Forelimb muscle (tissue), 1 donor: Measurements from ENCODE around the gene A2M. TPM values are rescaled to one million over a fixed set of nuclear protein-coding genes. Genes with fewer than 3 reads are reported as not detected.

Experiments used
- DNase-seq: peaks from one replicate; pipeline ENCODE4 v3.0.0-alpha.2; 2013; ENCODE audit warnings: low read depth
- polyA plus RNA-seq: library from polyadenylated mRNA; unstranded; fragments of 120-200 nt; gene quantifications from one replicate; pipeline ENCODE4 v1.2.1, GENCODE V29; 2013; ENCODE audit not compliant: insufficient read length

Gene A2M
- polyA plus RNA-seq, 1 donor = 231 TPM

DNA sequence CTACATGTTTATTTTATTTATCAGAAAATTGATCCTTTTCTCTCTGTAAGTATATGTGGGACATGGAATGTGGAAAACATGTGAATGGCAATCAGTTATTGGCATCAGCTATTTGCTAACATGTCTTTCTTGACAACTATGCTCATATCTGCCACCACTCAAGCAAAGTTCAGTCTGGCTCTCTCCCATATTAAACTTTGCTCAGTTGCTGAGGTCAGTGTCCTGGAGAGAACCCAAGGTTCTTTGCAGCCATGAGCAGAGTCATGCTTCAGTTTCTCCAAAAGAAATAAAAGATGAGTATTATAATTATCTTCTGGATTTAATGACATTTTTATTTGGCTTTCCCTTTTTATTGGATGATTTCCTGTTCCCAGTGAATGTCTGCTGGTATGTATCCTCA, 42.6 kb downstream of the A2M start:
- no peak for DNase-seq

DNA sequence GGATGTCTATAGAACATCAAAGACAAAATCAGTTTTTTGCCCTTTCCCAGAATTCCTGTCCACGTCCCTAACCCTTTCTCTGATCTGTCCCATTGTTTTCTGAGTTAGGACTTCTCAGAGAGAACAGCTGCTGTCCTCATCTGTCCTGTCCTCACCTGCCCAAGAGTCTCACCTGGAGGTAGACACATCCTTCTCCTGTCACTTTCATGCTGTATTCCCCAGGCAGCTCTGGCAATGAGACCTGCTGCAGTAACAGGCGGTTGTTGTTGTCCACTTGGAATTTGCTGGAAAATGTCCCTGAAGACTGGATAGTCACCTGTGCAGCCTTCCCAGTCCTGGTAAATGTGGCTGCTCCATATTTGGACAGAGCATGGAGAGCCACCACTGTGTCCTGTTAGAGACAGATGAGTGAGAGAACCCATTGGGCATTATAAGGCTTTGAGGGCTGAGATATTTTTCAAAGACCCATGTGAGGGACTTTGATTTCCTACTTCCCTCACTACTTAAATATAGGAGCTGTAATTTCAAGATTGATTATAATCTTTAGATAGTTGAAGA, 43.2 kb downstream of the A2M start:
- DNase-seq = no peak

GRCh38 chr12:9071969-9072368, 43.8 kb downstream of the A2M start:
- no peak for DNase-seq

- DNase-seq = no peak
Observed at GRCh38 chr12:9071518-9071917, 44.2 kb downstream of the A2M start.

DNA sequence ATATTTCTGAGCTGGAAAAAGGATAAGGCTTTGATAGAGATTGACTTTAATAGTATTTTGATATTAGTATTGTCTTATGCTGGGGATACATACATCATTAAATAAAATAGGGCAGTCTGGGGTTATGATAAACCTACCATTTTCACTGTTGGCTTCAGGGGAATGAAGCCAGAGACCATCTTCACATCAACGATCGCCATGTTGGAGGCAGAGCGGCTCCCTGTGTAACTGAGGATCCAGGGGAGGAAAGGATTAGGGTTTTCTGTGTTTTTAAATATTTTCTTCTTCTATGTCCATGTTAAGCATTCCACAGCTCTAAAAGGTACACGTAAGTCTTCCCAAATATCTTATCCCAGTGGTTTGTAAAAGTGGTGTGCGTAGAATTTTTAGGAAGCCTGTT, 45.4 kb downstream of the A2M start:
- no peak for DNase-seq

DNA sequence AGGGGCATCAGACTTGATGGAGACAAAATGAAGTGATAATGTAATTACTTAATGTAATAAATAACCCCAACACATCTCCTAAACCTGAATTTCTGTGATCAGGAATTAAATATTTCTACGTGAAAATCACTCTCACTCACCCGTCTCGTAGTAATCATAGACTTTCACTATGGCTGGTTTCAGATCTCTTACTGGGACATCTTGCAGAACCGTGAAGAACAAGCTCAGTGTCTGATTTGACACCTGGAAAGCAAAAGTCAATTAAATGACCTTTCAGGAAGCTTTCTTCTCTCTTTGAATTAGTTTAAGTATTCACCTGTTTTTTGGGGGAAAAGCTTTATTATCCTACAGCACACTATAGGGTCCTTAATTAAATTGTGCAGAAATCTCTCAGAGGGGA, 47.1 kb downstream of the A2M start:
- no peak for DNase-seq

DNA sequence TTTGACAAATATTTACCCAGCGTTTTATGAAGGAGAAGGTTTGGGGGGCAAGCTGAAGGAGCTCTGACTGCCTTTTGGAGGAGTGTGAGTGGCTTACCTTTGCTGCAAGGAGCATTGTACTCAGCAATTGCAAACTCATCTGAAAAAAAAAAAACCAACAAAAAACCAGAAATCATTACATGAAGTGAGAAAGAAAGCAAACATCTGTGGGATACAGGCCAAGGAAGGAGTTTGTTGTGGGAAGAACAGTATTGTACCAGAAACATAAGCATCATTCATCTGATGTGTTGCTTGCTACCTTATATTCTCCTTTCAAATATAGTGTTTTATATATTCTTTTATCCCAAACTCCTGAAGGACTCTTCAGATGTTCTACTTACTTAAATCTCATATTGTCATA, 47.6 kb downstream of the A2M start:
- DNase-seq = no peak

DNA sequence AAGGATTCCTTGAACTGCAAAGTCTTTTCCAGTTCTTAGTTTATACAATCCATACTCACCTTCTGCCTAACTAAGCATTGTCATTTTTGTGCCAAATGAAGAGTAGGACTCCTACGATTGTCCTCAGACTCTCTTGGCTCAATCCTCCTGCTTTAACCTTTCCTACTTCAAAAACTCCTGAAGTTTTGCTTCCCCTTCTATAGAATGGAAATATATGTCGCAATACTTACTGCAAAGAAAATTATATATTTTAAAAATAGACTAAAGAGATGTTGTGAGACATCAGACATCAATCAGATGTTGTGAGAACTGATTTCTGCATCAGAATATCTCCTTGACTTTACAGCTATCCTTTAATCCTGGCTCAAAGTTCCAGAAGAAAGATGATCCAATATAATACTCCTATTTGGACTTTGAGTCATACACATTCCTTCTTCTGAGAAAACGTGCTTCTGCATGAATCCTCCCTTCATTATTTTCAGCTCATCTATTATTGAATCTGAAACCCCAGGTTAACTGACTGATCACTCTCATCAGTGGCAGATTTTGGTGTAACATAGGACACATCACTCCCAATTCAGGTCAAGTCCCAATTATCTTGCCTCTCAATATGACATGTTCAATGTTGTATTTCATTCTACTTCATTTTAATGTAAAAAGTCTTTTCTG, 48.8 kb downstream of the A2M start:
- DNase-seq = no peak

GRCh38 chr12:9066183-9066623, 49.5 kb downstream of the A2M start:
- DNase-seq = no peak

DNA sequence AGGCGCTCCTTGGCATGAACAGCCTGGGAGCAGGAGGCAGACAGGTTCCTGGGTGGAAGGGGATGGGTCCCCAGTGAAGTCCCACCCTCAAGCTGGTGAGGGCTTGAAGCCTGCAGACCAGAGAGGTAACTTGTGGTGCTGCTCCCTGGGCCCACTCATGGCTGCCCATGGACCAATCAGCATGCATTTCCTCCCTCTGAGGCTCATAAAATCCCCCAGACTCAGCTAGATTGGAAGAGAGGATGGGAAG, 50.2 kb downstream of the A2M start:
- no peak for DNase-seq

DNA sequence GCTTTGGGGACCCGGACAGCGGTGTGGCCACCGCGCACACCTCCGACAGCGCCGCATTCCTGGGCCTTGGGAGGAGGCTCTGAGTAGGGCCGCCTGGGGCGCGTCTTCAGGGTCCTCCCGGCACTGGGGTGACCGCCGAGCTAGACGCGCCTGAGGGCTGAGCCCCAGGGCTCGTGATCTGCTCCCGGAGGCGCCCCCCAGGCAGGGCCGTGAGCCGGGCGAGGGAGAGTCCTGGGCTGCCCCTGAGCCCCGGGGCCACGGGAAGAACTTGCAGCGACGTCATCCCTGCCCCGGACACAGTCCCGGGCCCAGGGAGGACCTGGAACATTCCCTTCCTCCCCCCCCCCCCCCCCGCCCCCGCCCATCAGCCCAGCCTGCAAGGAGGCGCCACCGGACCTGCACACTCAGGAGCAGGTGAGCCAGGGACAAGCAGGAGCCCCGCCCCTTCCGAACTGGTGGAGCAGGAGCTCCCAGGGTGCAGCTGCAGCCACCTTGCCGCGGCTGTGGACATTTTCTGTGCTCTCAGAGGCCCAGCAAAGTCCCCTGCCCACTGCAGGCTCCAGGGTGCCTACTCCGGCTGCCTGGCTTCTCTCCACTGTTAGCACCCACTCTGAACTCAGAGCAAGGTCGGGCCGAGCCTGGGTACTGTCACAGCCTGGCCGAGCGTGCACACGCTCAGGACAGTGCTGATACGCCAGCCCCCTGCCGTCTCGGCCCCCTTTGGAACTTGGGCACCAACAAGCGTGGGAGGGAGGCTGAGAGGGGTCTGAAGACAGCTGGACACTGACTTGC, 50.7 kb downstream of the A2M start:
- DNase-seq = no peak

DNA sequence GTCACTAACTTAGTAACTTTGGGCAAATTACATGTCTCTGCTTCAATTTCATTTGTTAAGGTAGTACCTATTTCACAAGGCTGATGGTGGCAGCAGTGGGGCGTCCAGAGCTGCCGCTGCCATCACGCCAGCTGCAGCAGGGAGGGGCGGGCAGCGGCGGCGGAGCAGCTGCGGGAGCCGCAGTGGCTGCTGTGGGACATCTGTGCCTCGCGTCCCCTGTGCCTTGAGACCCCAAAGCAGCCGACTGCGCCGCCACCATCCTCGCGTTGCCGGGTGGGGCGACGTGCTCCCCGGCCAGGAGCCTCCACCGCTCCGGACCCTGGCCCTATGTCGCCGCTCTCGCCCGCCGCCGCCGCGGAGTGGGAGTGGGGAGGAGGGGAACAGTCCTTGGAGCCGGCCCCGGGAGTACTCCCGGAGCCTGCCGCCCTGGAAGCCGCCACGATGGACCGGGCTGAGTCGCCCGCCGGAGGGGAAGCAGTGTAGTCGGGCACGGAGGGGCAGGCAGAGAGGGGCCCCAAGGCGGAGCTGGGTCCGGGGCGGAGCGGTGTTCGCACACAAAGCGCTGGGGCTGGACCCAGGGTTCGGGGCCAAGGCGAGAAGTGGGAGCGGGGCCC, 51.4 kb downstream of the A2M start:
- no peak for DNase-seq

DNA sequence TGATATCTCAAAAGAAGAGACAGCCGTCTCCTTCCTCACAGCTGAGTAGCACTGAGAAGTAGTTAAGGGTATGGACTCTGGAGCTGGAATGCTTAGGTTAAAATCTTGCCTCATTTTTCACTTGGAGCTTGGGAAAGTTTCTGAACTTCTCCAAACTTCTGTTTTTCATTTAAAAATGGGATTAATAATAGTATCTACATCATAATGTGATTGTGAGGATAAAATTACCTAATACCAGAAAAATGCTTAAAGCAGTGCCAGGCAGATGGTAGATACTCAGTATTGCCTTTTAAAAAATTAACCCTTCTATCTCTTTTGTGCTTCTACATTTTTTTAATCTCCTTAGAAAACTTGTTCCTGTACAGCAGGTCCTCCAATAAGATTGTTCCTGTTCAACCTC, 63.1 kb downstream of the A2M start:
- DNase-seq = no peak

DNA sequence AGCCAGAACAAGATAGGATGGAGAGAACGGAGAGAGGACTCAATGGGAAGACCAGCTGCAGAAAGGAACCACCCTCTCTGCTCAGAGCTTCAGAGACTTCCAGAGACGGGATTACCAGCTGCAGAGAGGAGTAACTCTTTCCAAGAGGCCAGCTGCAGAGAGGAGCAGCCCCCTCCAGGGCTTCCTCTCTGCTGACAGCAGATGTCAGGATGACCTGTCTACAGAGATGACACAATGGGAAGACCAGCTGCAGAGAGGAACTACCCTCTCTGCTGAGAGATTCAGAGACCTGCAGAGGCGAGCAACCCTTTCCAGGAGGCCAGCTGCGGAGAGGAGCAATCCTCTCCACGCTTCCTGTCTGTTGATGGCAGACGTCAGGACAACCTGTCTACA, 64.6 kb downstream of the A2M start:
- no peak for DNase-seq

DNA sequence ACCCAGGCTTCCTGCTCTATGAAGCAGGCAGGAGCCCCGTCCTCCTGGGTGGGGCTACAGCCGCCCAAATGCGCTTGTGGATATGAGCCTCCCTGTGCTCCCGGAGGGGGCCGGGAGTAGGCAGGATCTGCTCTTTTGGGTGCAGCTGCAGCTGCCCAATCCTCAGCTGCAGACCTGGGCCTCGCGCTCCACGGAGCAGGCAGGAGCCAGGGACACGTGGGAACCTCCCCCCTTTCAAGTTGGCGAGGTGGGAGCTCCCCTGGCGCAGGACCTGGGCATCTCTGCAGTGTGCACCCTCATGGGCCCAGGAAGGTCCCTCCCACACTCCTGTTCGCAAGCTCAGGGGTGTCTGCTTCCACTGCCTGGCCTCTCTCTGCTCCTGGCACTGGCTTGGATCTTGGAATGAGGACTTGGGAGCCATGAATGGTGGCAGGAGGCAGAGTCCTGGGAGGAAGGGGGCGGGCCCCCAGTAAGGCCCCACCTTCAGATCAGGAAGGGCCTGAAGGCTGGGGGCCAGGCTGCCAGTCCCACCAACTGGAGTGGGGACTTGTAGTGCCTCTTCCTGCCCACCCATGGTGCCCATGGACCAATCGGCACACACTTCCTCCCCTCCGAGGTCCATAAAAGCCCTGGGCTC, 65.1 kb downstream of the A2M start:
- DNase-seq = no peak

GRCh38 chr12:9049520-9050133, 66.1 kb downstream of the A2M start:
- DNase-seq = no peak

- no peak for DNase-seq
Observed at GRCh38 chr12:9048930-9049329, 66.8 kb downstream of the A2M start.

DNA sequence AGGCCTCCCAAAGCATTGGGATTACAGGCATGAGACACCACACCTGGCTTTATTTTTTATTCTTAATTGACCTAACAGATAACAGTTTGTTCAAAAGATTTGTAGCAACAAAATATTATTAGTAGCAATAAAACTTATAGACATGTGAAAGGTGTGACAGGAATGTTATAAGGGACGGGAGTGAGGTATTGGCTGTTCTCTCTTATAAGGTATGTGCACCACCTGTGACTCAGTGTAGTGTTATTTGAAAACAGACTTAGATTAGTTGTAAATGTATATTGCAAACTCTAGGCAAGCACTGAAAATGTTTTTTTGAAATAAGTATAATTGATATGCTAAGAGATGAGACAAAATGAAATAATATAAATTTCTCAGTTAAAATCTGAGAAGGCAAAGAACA, 68.6 kb downstream of the A2M start:
- no peak for DNase-seq

GRCh38 chr12:9043766-9044165, 72.0 kb downstream of the A2M start:
- DNase-seq = no peak

GRCh38 chr12:9041321-9041720, 74.4 kb downstream of the A2M start:
- no peak for DNase-seq

GRCh38 chr12:9040484-9041186, 75.1 kb downstream of the A2M start:
- DNase-seq = no peak
